ENCODE measurements around the gene BCAR1.

- TF ChIP-seq CTCF (conservative IDR thresholded peaks at IDR 0.05; ENCODE audit: low read length) (no peak), EZH2phosphoT487 (IDR thresholded peaks at IDR 0.05; ENCODE audit: borderline replicate concordance) (no peak)
Observed at GRCh38 chr16:75282466-75283281, 31.2 kb upstream of the BCAR1 start.
